Common myeloid progenitor, CD34-positive (primary cell): ENCODE data around the gene MMP12.

Source experiments
- CTCF ChIA-PET: fragments of 350-600 bp; sonication (Branson Sonifier 250); formaldehyde crosslinking; loops from one replicate; lab custom pipeline; 2021; ENCODE audit warnings: antibody characterized with exemption; lab: Charles Lee
- POLR2A ChIA-PET: fragments of 350-600 bp; sonication (Branson Sonifier 250); formaldehyde crosslinking; loops from one replicate; lab custom pipeline; 2021; ENCODE audit warnings: antibody characterized with exemption; lab: Charles Lee
- DNase-seq, 3 donors: peaks; one replicate each; pipeline versions ENCODE4 v3.0.0 to v3.0.0-alpha.2; 2013
- H3K27ac ChIP-seq, 2 experiments: 1 replicate in 1 of 2; 2 replicates in 1 of 2; pipeline ENCODE4 v1.7.0; 2013; ENCODE audit warnings: inconsistent platforms in 2 of 2, low read length in 2 of 2, mild to moderate bottlenecking in 2 of 2, low read depth in 1 of 2, moderate library complexity in 1 of 2; ENCODE audit not compliant: severe bottlenecking in 2 of 2, insufficient read depth in 1 of 2, poor library complexity in 1 of 2
- H3K27me3 ChIP-seq, 5 experiments: replicated peaks in 2 of 5; 1 replicate in 3 of 5; 2 replicates in 2 of 5; pipeline versions ENCODE4 v1.6.1 to v1.7.0; 2013; ENCODE audit warnings: low read length in 4 of 5, mild to moderate bottlenecking in 2 of 5, moderate library complexity in 2 of 5, inconsistent platforms in 1 of 5; ENCODE audit not compliant: insufficient read depth in 5 of 5, control insufficient read depth in 4 of 5
- H3K36me3 ChIP-seq, 4 experiments: 1 replicate in 2 of 4; 2 replicates in 2 of 4; pipeline versions ENCODE4 v1.6.1 to v1.7.0; 2013; ENCODE audit warnings: low read length in 3 of 4, control low read depth in 1 of 4, mild to moderate bottlenecking in 1 of 4; ENCODE audit not compliant: control insufficient read depth in 4 of 4, insufficient read depth in 4 of 4
- H3K4me1 ChIP-seq, 4 experiments: 1 replicate in 3 of 4; 2 replicates in 1 of 4; pipeline versions ENCODE4 v1.6.1 to v1.7.1; 2013; ENCODE audit warnings: low read length in 3 of 4, mild to moderate bottlenecking in 3 of 4, control low read depth in 1 of 4, inconsistent platforms in 1 of 4, moderate library complexity in 1 of 4; ENCODE audit not compliant: control insufficient read depth in 4 of 4, insufficient read depth in 4 of 4; ENCODE audit errors: control extremely low read depth in 1 of 4
- H3K4me3 ChIP-seq, 7 experiments: 1 replicate in 4 of 7; 2 replicates in 3 of 7; pipeline versions ENCODE4 v1.5.1 to v1.7.0; 2013; ENCODE audit warnings: mild to moderate bottlenecking in 7 of 7, low read length in 6 of 7, moderate library complexity in 6 of 7, inconsistent platforms in 2 of 7, low read depth in 2 of 7, control low read depth in 1 of 7; ENCODE audit not compliant: insufficient read depth in 4 of 7, control insufficient read depth in 1 of 7; ENCODE audit errors: extremely low read depth in 1 of 7
- H3K9me3 ChIP-seq, 5 experiments: 1 replicate in 4 of 5; 2 replicates in 1 of 5; pipeline versions ENCODE4 v1.6.1 to v1.7.1; 2013; ENCODE audit warnings: low read length in 4 of 5, mild to moderate bottlenecking in 2 of 5, inconsistent platforms in 1 of 5, low read depth in 1 of 5, moderate library complexity in 1 of 5; ENCODE audit not compliant: control insufficient read depth in 4 of 5, insufficient read depth in 2 of 5; ENCODE audit errors: control extremely low read depth in 1 of 5
- WGBS: methylation state at CpG from one replicate; pipeline ENCODE4 v1.1.5; 2013; ENCODE audit not compliant: insufficient coverage; 5-methylcytosine and 5-hydroxymethylcytosine counted together

The MMP12 gene

DNA sequence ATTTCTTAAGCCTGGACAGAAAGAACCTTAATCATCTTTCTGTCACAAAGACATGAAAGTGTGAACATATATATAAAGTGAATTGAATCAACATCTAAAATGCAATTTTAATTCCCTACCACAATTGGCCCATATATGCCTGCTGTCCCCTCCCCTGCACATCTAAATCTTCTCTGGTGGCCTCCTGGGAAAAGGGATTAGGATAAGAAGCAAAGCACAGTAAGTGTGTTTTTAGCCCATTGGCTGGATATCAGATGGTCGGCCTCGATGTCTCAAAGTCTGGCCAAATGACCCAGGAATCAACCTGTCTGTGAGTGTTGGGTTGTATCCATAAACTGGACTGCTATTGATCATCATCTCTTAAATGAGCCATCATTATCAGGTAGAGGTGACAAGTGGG is 37.1 kb downstream of the MMP12 start:
- Histone ChIP-seq H3K36me3 (no peaks in the 10 kb centered on the region), H3K27ac (no peak overlapping the region), H3K27me3 (peaks cover 0 to 17% (median 2%) of the 10 kb centered on the region in 5 experiments), H3K9me3 (no peaks in the 10 kb centered on the region), H3K4me3 (no peak overlapping the region), H3K4me1 (no peaks in the 10 kb centered on the region)
- no peak for DNase-seq
- POLR2A ChIA-PET: no interaction called here
- 100% methylated on average over 2 of the region's 2 CpGs for WGBS
- CTCF ChIA-PET: no interaction called here

DNA sequence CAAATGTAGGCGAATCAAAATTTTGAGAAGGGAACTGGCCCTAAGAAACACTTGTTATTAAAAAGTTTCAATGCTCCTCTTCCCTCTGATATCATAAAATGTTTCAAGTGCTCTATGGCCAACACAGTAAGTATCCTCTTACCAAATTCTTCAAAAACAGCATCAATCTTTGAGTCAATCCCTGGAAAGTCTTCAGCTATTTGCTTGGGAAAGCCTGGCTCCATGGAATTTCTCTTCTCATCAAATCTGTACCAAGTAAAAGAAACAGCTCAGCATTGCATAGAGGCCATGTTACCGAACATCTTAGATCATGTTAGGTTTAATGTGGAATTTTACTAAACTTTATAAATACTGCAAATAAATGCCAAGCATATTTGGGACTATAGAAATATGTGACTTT is 37.6 kb downstream of the MMP12 start:
- CTCF ChIA-PET: no interaction called here
- H3K27ac ChIP-seq: no peak overlapping the region
- WGBS: no CpG with 5 or more reads among the region's 2 CpGs

DNA sequence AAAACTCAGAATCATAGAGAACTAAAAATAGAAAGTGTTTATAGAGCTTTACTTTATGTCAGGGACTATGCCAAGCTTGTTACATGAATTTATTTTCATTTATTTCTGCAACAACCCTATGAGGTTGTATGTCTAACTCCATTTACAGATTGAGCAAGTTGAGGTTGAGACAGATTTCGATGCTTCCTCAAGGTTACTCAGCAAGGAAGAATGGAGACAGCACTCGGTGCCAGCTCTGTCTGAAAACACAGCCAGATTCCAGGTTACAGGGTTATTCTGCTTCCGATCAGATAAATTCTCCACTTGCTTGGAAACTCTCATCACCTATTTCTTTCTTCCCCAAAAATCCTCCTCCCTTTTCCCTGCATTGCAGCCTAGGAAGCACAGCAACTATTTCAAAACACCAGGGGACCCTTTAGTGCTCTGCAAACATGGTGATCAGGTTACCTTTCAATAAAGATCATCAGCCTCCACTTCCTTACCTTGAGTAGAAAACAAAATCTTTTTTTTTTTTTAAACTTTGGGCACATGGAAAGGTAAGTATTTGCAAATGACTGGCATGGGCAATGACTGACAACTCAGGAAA is 38.4 kb downstream of the MMP12 start:
- Histone ChIP-seq H3K4me1 (no peaks in the 10 kb centered on the region), H3K27ac (no peak overlapping the region), H3K9me3 (no peaks in the 10 kb centered on the region), H3K27me3 (peaks cover 0 to 27% (median 10%) of the 10 kb centered on the region in 5 experiments), H3K4me3 (no peak overlapping the region), H3K36me3 (no peaks in the 10 kb centered on the region)
- CTCF ChIA-PET: no interaction called here
- DNase-seq: no peak
- POLR2A ChIA-PET: no interaction called here
- WGBS: 84% methylated on average over 3 of the region's 3 CpGs

More for the DNA sequence above, 37.6 kb downstream of the MMP12 start:
- H3K4me3 ChIP-seq: no peak overlapping the region
- DNase-seq: no peak
- POLR2A ChIA-PET: no interaction called here
- peaks cover 0 to 19% (median 3%) of the 10 kb centered on the region in 5 experiments for H3K27me3 ChIP-seq
- H3K36me3 ChIP-seq: no peaks in the 10 kb centered on the region
- H3K9me3 ChIP-seq: no peaks in the 10 kb centered on the region
- no peaks in the 10 kb centered on the region for H3K4me1 ChIP-seq

DNA sequence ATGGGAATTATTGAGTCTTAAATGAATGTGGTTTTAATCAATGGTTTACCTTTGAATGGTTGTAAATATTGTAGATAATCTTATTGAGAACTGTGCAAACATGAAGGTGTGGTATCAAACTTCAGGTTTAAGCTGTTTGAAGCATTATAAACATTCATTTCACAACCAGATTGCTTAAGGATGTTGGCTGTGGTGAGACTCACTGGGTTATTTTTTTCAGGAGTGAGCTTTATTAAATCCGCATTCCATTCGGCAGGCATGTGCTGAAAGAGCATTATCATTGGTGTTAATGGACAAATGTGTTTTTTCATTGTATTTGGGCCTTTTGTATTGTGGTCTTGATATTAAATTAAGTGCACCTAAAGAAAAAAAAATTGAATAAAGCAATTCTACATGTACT is 41.1 kb downstream of the MMP12 start:
- Histone ChIP-seq H3K27ac (no peak overlapping the region), H3K36me3 (no peaks in the 10 kb centered on the region), H3K27me3 (peaks cover 0 to 36% (median 15%) of the 10 kb centered on the region in 5 experiments), H3K4me1 (peaks cover 0 to 4% (median 0%) of the 10 kb centered on the region in 4 experiments), H3K4me3 (no peak overlapping the region), H3K9me3 (no peaks in the 10 kb centered on the region)
- WGBS: 100% methylated on average over 1 of the region's 2 CpGs
- POLR2A ChIA-PET: no interaction called here
- DNase-seq: no peak
- CTCF ChIA-PET: no interaction called here

DNA sequence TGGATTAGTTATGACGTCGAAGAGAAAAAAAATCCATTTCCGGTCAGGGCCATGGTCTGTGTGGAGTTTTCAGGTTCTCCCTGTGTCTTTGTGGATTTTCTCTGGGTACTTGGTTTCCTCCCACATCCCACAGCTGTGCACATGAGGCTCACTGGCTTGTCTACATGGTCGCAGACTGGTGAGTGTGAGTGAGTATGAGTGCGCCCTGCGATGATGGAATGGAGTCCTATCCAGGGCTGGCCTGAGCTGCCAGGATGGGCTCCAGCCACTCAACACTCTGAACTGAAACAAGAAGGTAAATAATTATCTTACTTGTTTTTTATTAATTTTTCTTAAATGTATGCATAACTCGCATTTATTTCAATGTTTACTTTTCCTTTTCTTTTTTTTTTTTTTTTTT is 42.2 kb downstream of the MMP12 start:
- no peak for DNase-seq
- peaks cover 0 to 4% (median 0%) of the 10 kb centered on the region in 4 experiments for H3K4me1 ChIP-seq
- H3K27ac ChIP-seq: no peak overlapping the region
- POLR2A ChIA-PET: no interaction called here
- H3K4me3 ChIP-seq: no peak overlapping the region
- H3K36me3 ChIP-seq: no peaks in the 10 kb centered on the region
- peaks cover 0 to 36% (median 15%) of the 10 kb centered on the region in 5 experiments for H3K27me3 ChIP-seq
- CTCF ChIA-PET: no interaction called here
- H3K9me3 ChIP-seq: no peaks in the 10 kb centered on the region
- WGBS: 100% methylated on average over 2 of the region's 7 CpGs

DNA sequence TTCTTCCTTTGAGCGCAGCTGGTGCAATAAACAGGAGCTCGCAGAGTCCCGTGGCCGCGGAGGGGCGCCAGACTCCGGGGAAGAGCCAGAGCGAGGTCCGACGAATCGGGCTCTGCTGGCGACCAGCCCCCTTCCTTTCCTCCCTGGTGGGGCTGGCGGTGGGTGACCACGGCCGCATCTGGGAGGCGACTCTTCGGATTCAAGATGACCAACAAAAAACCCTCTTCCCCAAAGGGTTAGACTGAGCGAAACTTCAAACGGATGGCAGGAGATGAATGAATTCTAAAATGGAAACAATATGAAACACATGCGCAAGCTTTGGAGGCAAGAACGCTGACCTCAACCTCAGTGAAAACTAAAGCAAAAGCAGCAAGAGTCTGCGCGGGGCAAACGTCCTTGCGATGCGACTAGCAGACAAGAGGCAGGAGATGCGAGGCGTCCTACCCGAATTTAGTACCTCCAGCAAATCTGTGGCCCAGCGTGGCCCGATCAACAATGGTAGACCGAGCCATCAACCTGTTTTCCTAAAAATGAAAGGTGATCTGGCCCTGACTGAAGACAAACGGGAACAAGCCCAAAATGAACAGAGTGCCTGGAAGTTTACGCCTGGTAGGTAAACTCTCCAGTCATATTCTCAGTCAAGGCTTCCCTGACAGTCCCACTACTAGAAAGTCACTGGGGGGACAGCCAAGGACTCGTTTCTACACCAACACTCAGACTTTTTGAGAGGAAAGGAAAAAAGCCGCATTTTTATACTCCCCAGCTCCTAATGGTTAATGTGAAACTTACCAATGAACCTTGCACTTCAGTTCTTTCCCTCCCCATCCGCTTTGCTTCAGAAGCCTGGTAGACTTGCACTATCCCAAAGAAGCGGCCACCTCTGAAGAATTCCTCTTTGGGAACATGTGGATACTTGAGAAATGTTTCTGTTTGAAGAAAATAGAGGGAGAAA is 43.0 kb downstream of the MMP12 start:
- Histone ChIP-seq H3K4me1 (peaks cover 0 to 4% (median 0%) of the 10 kb centered on the region in 4 experiments), H3K4me3 (peak overlapping the region in 1 of 7 experiments; percentile 43), H3K9me3 (no peaks in the 10 kb centered on the region), H3K27me3 (peaks cover 0 to 36% (median 15%) of the 10 kb centered on the region in 5 experiments), H3K27ac (no peak overlapping the region), H3K36me3 (no peaks in the 10 kb centered on the region)
- DNase-seq: peak; percentile 17 to 40 (median 28)
- POLR2A ChIA-PET: interaction anchor here (0.7 kb wide), 1 partner anchor 10 kb away, joined by 4 read pairs; no protein-coding TSS in a partner anchor
- 69% methylated on average over 18 of the region's 38 CpGs for WGBS
- CTCF ChIA-PET: interaction anchor here (1.0 kb wide), 1 partner anchor 110 kb away, joined by 5 read pairs; no protein-coding TSS in a partner anchor

DNA sequence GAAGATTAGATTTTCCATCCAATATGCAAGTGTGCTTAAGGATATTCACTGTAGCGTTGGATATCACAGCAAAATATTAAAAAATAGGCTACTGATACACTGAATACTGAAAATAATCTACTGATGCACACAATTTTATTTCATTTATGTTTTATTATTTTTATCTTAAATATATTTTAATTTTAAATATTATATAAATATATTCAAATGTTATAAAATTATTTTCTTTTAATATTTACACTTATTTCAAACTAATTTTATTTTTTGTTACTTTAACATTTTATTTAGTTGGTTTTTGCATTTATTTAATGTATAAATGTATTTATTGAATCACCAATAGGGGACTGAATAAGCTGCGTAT is 43.7 kb downstream of the MMP12 start:
- H3K9me3 ChIP-seq: no peaks in the 10 kb centered on the region
- ChIA-PET POLR2A (interaction anchor here (0.7 kb wide), 1 partner anchor 10 kb away, joined by 4 read pairs; no protein-coding TSS in a partner anchor), CTCF (interaction anchor here (1.0 kb wide), 1 partner anchor 110 kb away, joined by 5 read pairs; no protein-coding TSS in a partner anchor)
- H3K27me3 ChIP-seq: peaks cover 0 to 34% (median 15%) of the 10 kb centered on the region in 5 experiments
- no peak overlapping the region for H3K4me3 ChIP-seq
- H3K27ac ChIP-seq: no peak overlapping the region
- WGBS: no CpG with 5 or more reads among the region's 2 CpGs
- DNase-seq: no peak
- H3K36me3 ChIP-seq: no peaks in the 10 kb centered on the region
- peaks cover 0 to 4% (median 0%) of the 10 kb centered on the region in 4 experiments for H3K4me1 ChIP-seq
